ENCODE measurements around the gene BBS5. TPM values are rescaled to one million over a fixed set of nuclear protein-coding genes. Genes with fewer than 3 reads are reported as not detected.
"Not testable (repeated sequence)": the region's sequence is repeated elsewhere in the genome, so short reads cannot be mapped to it uniquely, and the experiment has no call there.

Gene BBS5
- total RNA-seq, 1 donor from 2014 or later: 13.5 TPM

GRCh38 chr2:169523681-169524080 is 44.4 kb downstream of the BBS5 start:
- ATAC-seq (no peak), DNase-seq (ENCODE audit: low spot score) (no peak)
- intact Hi-C loops (cut with DNase I): no loop called here

- ATAC-seq (no peak), DNase-seq (ENCODE audit: low spot score) (no peak)
- intact Hi-C loops (cut with DNase I): no loop called here
These were observed 46.1 kb downstream of the BBS5 start for GRCh38 chr2:169525434-169525833.

GRCh38 chr2:169526451-169526850 is 47.2 kb downstream of the BBS5 start:
- ATAC-seq: no peak
- DNase-seq (ENCODE audit: low spot score): no peak
- intact Hi-C loops (cut with DNase I): no loop called here

- intact Hi-C loops (cut with DNase I): no loop called here
- DNase-seq (ENCODE audit: low spot score) (peak; percentile 81), ATAC-seq (peak; percentile 76)
These were observed 49.0 kb downstream of the BBS5 start for GRCh38 chr2:169528271-169528701.

- intact Hi-C loops (cut with DNase I): loop anchor here (5.0 kb wide), 1 partner anchor 402 kb away; no protein-coding TSS in a partner anchor
- ATAC-seq; DNase-seq (ENCODE audit: low spot score): not testable (repeated sequence)
These were observed 60.2 kb downstream of the BBS5 start for GRCh38 chr2:169539460-169539859.

- ATAC-seq: no peak
- intact Hi-C loops (cut with DNase I): no loop called here
- DNase-seq (ENCODE audit: low spot score): no peak
These were observed 60.9 kb downstream of the BBS5 start for GRCh38 chr2:169540146-169540545.

- ATAC-seq (no peak), DNase-seq (ENCODE audit: low spot score) (no peak)
- intact Hi-C loops (cut with DNase I): no loop called here
These were observed 63.1 kb downstream of the BBS5 start for GRCh38 chr2:169542433-169542832.

- ATAC-seq: no peak
- DNase-seq (ENCODE audit: low spot score): no peak
- intact Hi-C loops (cut with DNase I): no loop called here
These were observed 67.5 kb downstream of the BBS5 start for GRCh38 chr2:169546756-169547155.

Other genes starting within 250 kb of the BBS5 start
- gene LRP2, start 117.0 kb upstream of the BBS5 start, total RNA-seq: 0.89 TPM
- 1.8 TPM for gene KLHL41, start 30.2 kb downstream of the BBS5 start, total RNA-seq
- 17.3 TPM for gene FASTKD1, start 94.4 kb downstream of the BBS5 start, total RNA-seq
- gene PPIG, start 104.9 kb downstream of the BBS5 start, total RNA-seq: 76.5 TPM
- gene CFAP210, start 214.9 kb downstream of the BBS5 start, total RNA-seq: 0.40 TPM
- 8.5 TPM for gene PHOSPHO2, start 215.0 kb downstream of the BBS5 start, total RNA-seq

Measured in sciatic nerve (tissue), 2 donors.